Mucosa of gallbladder (tissue), 1 donor: Measurements from ENCODE around the gene AMER3. TPM values are rescaled to one million over a fixed set of nuclear protein-coding genes. Genes with fewer than 3 reads are reported as not detected.

Experiments
- DNase-seq: peaks from one replicate; pipeline ENCODE4 v3.0.0-alpha.2; 2020; ENCODE audit warnings: low spot score
- total RNA-seq: library from RNA; stranded (reverse); gene quantifications from one replicate; pipeline ENCODE4 v1.2.1, GENCODE V29; 2021
- donor health status: DM: no; HTN: no; CAD: no.

Gene AMER3
- total RNA-seq, 1 donor from 2014 or later: 0.03 TPM

DNA sequence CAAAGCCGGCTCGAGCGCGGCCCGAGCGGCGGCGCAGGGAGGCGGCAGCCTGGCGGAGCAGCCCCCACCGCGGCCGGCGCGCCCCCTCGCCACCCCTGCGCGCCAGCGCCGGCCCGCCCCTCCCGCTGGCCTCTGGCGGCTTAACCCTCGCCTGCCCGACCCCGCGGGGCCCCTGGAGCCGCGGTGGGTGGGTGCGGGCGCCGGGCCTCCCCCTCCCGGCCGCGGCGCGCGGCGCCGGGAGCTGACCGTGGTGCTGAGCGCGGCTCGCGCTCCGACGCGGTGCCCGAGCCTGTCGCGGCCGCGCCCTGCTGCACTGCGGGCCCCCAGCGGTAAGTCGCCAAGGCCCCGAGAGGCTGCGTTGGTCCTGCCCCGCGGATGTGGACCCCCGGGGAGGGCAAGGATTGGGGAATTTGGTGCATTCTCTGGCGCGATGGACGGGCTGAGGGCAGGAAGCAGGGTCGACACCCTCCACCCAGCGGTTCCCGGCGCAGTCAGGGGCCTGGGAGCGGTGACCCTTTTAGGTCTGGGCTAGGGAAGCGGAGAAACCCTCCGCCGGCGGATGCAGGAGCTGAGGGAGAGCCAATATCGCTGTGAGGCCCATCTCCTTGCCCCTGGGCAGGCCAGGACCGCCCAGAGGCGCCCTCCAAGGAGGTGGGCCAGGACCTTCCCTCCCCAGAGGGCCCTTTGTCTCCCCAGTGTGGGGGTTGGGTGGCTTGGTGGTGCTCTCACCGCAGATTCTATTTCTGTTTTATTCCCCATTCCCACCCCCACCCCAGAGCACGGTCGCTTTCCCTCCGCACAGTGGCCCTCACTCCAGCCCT lies 923 bp downstream of the AMER3 start:
- no peak for DNase-seq

DNA sequence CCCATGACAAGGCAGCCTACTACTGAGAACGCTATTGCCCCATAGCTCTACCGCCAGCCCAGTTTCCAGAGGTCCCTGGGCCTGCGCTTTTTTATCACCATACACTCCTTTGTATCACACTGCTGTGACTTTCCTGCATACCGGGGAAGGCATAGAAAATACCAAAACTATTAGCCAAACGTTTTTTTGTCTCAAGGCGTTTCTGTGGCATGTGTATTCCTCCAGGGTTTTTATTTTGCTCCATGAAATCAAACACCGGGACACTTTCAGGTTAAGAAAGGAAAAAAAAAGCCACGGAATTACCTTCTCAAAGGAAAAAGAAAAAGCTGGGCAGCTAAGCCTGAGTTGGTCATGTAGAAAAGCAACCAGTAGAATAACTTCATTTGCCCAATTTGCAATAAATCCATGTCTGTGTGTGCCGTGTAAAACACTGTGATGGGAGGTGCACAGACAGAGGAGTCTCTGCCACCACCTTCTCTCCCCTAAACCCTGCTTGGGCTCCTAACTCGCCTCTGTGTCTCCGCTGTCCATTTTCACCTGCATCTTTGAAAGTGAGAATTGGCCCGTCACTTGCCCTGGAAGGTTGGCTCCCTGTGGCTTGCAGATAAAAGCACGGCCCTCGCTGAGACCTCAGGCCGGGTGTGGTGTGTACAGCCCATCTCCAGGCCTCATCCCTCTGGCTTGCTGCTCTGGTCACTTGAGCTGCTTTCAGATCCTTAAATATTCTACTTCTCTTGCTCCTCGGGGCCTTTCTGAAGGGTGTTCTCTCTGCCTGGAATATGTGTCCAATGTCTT lies 1.7 kb downstream of the AMER3 start:
- DNase-seq: no peak

DNA sequence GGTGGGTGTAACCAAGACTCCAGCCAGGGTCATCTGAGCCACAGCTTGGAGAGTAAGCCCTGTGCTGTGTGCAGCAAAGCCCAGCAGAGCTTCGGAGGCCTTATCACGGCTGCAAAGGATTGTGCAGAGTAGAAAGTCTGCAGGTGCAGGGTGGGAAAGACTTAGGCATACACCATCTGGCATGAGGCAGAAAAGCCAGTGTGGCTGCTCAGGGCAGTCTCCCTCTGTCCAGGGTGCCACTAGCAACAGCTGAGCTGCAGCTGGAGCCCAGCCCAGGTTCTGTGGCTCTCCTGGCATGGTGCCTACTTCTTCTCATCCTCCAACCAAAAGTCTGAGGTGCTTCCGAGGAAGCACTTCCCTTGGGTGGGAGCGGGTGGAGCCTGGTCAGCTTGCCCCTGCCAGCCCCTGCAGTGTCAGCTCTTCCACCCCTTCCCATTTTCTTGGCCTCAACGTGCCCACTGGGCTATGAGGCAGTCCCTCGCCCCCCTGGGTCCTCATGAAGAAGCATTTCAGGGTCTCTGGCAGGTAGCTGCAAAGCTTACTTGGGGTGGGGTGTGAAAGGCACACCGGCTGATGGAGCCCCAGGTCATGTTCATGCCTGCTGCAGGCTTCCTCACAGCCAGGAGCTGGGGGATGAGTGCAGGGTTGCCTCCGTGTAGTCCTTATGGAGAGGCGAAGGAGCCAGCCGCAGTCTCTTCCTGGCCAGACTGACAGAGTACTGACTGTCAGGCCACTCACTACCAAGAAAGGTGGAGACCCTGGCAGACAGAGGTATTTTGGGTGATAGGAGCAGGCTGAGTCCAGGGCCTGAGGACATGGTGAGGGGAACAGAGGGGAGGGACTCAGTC lies 4.8 kb downstream of the AMER3 start:
- DNase-seq: no peak

DNA sequence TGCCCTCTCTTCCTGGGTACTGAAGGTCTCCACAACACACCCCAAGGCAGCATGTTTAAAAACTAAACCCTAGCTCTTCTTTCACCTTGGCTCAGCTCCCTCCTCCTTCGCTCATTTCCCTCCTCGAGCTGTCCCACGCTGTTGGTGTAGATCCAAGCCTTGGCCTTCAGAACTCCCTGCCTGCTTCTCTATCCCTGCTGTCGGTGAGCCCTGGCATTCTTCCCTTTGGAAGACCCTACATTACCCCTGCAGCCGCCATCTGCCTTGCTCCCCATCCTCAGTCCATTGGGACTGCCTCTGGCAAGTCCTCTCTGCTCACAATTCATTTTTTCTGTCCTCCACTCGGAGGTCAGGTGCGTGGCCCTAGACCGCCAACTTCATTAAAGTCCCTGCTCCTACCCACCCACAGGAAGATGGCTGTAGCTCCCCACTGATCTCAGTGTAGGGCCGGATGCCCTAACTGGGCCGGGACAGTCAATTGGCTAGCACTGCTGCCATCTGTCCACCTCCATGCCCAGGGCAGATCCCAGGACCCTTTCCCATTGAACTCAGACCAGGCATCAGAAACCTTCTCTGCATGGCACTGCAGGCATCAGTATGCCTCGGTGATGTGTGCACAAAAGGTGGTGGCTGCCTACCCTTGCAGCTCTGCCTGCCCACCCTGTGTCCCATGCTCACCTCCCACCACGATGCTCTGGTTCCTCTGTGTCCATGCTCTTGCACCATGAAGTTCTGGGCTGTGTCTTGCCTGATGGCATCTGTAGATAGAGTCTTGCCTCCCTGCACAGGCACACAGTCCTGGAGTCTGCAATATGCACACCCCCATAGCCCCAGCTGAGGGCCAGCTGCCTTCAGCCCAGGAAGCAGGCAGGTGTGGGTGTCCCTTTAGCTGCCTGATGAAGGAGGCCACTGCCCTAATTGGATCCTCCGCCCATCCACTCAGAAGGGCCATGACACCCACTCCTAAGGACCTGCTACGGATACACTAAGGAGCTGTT lies 5.7 kb downstream of the AMER3 start:
- no peak for DNase-seq

DNA sequence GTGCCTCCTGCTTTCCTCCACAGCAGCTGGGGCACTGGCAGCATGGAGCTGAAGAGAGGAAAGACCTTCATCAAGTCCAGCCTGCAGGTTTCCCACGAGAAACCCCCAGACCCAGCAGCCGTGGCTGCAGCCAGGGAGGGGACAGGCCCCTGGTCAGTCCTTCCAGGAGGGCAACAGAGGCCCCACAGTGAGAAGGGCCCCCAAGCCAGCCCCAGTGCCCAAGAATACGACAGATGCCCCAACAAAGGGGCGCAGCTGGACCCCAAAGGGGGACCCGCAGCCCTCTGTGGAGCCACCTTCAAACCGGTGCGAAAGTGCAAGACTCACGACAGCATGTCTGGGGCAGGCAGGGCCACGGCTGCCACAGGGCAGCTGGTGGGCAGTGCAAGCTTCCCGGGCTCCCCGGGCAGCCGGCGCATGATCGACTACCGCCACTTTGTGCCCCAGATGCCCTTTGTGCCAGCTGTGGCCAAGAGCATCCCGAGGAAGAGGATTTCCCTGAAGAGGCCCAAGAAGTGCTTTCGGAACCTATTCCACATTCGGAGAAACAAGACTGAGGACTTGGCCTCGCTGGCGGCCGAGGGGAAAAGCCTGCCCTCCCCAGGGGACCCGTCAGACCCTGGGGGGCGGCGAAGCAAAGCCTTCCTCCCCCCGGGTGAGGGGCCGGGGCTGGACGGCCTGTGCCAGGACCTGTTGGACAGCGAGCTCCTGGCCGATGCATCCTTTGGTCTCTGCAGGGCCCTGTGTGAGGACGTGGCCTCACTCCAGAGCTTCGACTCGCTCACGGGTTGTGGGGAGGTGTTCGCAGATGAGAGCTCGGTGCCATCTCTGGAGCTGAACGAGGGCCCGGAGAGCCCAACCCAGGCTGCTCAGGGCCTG lies 6.9 kb downstream of the AMER3 start:
- DNase-seq: no peak

DNA sequence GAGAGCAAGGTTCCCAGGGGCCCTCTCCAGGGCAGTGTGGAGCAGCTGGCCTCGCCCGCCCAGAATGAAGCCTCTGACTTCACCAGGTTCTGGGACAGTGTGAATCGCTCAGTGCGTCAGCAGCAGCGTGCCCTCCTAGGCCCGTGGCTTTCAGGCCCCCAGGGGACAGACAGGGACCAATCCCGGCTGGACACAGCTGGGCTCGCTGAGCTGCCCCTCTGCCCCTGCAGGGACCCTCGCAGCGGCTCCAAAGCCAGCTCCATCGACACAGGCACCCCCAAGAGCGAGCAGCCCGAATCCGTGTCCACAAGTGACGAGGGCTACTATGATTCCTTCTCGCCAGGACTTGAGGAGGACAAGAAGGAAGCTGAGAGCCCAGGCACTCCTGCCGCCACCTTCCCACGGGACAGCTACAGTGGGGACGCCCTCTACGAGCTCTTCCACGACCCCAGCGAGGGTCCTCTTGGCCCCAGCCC lies 7.6 kb downstream of the AMER3 start:
- no peak for DNase-seq

- DNase-seq: no peak
These were observed 8.1 kb downstream of the AMER3 start for GRCh38 chr2:130763405-130763804.

- no peak for DNase-seq
These were observed 8.9 kb downstream of the AMER3 start for GRCh38 chr2:130764035-130764820.

DNA sequence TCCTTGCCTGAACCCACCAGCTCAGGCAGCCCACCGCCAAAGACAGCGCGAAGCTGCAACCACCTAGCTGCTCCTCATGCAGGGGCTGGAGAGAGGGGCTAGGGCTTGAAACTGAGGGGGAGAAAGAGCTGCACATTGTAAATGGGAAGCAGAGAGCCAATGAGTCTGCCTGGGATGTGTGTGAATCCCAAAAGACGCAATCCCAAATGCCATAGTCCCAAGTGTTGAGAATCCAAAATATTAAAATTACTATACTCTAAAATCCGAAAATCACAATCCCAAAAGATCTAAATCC lies 9.4 kb downstream of the AMER3 start:
- no peak for DNase-seq

DNA sequence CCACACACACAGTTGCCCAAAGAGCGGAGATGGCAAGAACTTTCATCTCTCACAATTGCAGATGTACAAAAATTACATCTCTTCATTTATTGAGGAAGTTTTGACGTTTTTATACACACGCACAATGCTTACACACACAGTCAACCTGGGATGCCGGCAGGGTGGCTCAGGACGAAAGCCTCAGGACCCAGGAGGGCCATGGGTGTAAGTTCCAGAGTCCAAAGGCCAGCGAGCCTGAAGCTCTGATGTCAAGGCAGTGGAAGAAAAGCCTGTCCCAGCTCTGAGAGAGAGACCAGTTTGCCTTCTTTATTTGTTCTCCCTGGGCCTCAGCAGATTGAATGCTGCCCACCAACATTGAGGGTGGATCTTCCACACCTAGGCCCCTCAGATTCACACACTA lies 10.1 kb downstream of the AMER3 start:
- no peak for DNase-seq

DNA sequence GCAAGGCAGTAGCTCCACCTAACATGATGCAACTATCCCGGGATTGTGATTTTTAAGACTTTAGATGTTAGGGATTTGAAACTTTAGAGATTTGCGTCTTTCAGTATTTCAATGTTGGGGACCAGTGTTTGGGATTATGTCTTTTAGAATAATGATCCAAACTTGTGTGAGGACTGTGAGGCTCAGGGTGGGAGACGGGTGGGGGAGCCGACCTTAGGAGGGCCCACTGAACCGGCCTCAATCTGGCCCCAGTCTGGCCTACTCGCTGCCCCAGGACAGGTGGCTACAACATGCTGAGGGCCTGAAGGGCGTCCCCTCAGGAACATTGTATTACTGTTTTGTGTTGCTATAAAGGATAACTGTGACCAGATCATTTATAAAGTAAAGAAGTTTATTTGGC lies 10.7 kb downstream of the AMER3 start:
- no peak for DNase-seq

DNA sequence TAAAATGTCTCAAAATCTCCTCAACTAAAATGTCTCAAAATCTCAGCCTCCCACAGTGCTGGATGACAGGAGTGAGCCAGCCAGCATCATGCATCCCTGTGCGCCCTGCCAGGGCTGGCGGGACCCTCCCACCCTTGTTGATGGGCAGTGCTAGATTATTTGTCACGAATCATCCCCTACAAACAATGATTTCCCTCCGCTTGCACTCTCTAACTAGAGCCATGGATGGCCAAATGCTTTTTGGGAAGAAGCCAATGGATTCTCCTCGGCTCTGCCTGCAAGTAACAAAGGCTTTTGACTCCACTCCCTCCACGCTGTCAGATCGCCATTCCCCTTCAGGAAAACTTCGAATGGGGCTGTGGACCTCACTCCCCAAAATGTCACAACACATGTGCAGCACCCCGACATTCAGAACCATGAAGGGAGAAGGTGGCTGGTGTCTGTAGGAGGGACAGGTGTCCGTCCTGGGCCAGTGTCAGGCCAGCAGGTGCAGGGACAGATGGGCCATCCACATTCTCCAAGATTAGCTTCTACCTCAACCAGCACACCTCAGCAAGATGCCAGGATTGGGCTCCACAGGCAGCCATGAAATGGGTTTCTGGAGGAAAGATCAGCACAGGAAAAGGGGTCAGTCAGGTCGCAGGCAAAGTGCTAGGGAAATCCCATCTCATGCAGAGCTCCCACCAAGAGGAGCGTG lies 11.5 kb downstream of the AMER3 start:
- no peak for DNase-seq

DNA sequence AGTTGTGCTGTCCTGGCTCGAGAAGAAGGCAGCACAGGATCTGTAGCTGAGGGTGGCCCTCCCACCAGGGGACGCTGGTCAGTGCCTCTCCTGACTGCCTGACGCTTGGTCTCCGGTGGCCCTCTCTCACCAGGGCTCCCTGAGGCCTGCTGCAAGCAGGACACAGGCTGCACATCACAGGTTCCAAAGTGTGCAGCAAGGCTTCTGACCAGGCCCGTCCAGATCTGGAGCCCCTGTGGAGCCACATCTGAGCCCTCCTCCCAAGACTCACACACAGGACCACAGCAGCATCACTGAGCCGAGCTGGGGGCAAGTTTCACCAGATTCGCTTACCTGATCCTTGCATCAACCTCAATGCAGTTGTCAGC lies 12.1 kb downstream of the AMER3 start:
- no peak for DNase-seq

- DNase-seq: no peak
These were observed 13.0 kb downstream of the AMER3 start for GRCh38 chr2:130768191-130768855.

DNA sequence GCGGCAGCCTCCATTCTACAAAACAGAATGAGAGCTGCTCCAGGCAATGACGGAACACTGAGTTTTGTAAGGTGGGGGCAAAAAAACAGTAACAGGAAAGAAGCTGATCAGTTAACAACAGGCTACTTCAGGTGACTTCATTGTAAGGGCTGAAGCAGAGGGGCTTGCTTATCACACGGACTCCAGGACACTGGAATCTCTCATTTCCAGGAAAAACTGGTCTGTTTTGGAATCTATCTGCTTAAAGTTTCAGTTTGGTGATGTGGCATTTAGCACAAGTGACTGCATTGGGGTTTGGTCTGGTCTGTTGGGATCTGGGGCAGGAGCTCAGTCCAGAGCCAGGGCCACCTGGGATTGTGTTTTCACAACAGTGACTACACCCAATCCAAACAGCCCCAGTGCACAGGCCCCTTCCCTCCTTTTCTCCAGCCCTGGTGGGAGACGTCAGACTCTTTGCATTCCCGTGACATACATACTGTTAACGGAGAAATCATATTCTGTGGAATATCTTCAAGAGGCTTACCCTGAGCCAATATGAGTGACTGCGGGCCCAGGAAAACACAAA lies 14.1 kb downstream of the AMER3 start:
- DNase-seq: no peak

DNA sequence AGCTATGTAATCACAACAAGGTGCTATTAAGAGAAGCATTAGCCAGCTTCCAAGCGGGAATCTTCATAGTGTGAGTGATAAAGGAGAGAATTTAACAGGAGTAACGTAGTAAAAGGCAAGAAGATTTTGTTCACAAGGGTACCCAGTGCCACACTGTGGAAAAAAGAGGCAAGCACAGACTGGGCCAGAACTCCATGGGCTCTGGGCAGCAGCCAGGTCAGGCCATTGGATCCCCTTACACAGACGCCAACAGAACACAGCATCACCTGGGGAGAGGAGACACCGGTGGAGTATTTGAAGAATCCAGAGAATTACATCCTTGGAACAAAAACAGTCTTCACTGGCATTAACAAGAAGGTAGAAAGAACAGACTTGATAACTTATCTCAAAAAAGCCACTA lies 21.2 kb downstream of the AMER3 start:
- DNase-seq: no peak

DNA sequence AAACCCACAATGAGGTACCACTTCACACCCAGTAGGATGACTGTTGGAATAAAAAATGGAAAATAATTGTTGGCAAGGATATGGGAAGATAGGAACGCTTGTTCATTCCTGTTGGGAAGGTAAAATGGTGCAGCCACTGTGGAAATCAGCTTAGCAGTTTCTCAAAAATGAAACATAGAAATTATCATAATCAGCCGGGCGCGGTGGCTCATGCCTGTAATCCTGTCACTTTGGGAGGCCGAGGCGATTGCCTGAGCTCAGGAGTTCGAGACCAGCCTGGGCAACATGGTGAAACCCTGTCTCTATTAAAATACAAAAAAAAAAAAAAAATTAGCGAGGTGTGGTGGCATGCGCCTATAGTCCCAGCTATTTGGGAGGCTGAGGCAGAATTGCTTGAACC lies 23.4 kb downstream of the AMER3 start:
- DNase-seq: no peak
